ENCODE results near the gene DGKD.
"Not testable (repeated sequence)": the region's sequence is repeated elsewhere in the genome, so short reads cannot be mapped to it uniquely, and the experiment has no call there.

The DGKD gene

DNA sequence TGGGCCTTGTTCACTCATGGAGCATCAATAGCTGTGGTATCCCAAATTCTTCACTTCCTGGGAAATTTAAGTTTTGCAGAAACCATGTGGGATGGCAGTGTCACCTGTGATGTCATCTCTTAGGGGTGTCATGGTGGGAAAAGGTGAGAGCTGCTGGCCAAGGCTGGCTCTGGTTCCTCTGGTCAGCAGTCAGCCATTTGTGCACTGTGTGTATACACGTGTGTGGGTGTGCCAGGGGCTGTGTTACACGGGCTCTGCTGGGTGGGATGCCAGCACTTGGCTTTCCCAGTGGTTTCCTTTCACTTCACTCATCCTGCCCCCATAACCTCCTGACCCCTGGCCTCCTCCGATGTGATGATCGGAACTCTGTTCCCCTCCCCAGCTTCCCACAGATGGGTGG is 25.4 kb upstream of the DGKD start:
- H3K27ac Mint-ChIP-seq, result peak overlapping the region; percentile 93
- intact Hi-C loops (cut with micrococcal nuclease), result no loop called here
- no peaks in the 10 kb centered on the region for H3K27me3 Mint-ChIP-seq
- H3K9me3 Mint-ChIP-seq, result no peaks in the 10 kb centered on the region
- peaks cover 43% of the 10 kb centered on the region for H3K4me1 Mint-ChIP-seq (ENCODE audit: low read depth)
- no peaks in the 10 kb centered on the region for H3K36me3 Mint-ChIP-seq (ENCODE audit: low read depth)
- H3K4me3 Mint-ChIP-seq, result no peak overlapping the region

- Mint-ChIP-seq H3K4me3 (no peak overlapping the region), H3K9me3 (no peaks in the 10 kb centered on the region), H3K36me3 (ENCODE audit: low read depth) (no peaks in the 10 kb centered on the region), H3K4me1 (ENCODE audit: low read depth) (peaks cover 42% of the 10 kb centered on the region), H3K27me3 (no peaks in the 10 kb centered on the region), H3K27ac (peak overlapping the region; percentile 93)
- intact Hi-C loops (cut with micrococcal nuclease), result no loop called here
Observed at GRCh38 chr2:233329489-233330135, 24.7 kb upstream of the DGKD start.

- Mint-ChIP-seq H3K27ac (peak overlapping the region; percentile 93), H3K4me3 (peak overlapping the region; percentile 45), H3K9me3 (no peaks in the 10 kb centered on the region), H3K27me3 (no peaks in the 10 kb centered on the region), H3K36me3 (ENCODE audit: low read depth) (no peaks in the 10 kb centered on the region), H3K4me1 (ENCODE audit: low read depth) (peaks cover 42% of the 10 kb centered on the region)
- intact Hi-C loops (cut with micrococcal nuclease), result no loop called here
Observed at GRCh38 chr2:233331536-233331935, 22.8 kb upstream of the DGKD start.

DNA sequence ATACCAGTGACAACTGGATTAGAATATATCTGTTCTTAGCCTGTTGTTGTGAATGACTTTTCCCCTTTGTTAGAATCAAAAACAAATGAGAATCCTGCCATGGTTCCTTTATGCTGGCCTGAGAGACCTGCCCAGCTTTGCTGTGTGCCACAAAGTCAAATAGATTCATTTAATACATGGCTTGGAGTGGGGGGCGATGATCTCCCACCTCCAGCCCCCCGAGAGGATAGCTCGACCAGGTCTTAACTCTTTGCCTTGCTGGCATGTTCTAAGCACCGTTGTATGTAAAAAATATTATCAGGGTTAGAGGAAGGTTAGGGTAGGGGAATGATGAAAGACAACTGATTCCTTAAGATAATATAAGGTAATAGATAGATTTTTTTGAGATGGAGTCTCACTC is 22.2 kb upstream of the DGKD start:
- peaks cover 42% of the 10 kb centered on the region for H3K4me1 Mint-ChIP-seq (ENCODE audit: low read depth)
- H3K4me3 Mint-ChIP-seq, result no peak overlapping the region
- H3K27ac Mint-ChIP-seq, result peak overlapping the region; percentile 93
- H3K36me3 Mint-ChIP-seq (ENCODE audit: low read depth), result no peaks in the 10 kb centered on the region
- no peaks in the 10 kb centered on the region for H3K9me3 Mint-ChIP-seq
- no peaks in the 10 kb centered on the region for H3K27me3 Mint-ChIP-seq
- intact Hi-C loops (cut with micrococcal nuclease), result no loop called here

- H3K4me1 Mint-ChIP-seq (ENCODE audit: low read depth), result peaks cover 54% of the 10 kb centered on the region
- no peaks in the 10 kb centered on the region for H3K27me3 Mint-ChIP-seq
- H3K36me3 Mint-ChIP-seq (ENCODE audit: low read depth), result no peaks in the 10 kb centered on the region
- H3K9me3 Mint-ChIP-seq, result no peaks in the 10 kb centered on the region
- intact Hi-C loops (cut with micrococcal nuclease), result no loop called here
- no peak overlapping the region for H3K4me3 Mint-ChIP-seq
- peak overlapping the region; percentile 20 for H3K27ac Mint-ChIP-seq
Observed at GRCh38 chr2:233334915-233335314, 19.4 kb upstream of the DGKD start.

GRCh38 chr2:233336091-233336490 is 18.2 kb upstream of the DGKD start:
- intact Hi-C loops (cut with micrococcal nuclease); H3K27ac Mint-ChIP-seq; H3K27me3 Mint-ChIP-seq; H3K36me3 Mint-ChIP-seq (ENCODE audit: low read depth); H3K9me3 Mint-ChIP-seq; H3K4me3 Mint-ChIP-seq: not testable (repeated sequence)
- H3K4me1 Mint-ChIP-seq (ENCODE audit: low read depth), result peaks cover 49% of the 10 kb centered on the region

GRCh38 chr2:233336541-233336940 is 17.8 kb upstream of the DGKD start:
- Mint-ChIP-seq H3K9me3 (no peaks in the 10 kb centered on the region), H3K27ac (no peak overlapping the region), H3K4me1 (ENCODE audit: low read depth) (peaks cover 44% of the 10 kb centered on the region), H3K27me3 (no peaks in the 10 kb centered on the region), H3K36me3 (ENCODE audit: low read depth) (no peaks in the 10 kb centered on the region), H3K4me3 (no peak overlapping the region)
- intact Hi-C loops (cut with micrococcal nuclease), result no loop called here

GRCh38 chr2:233338046-233338445 is 16.2 kb upstream of the DGKD start:
- peak overlapping the region; percentile 6 for H3K27ac Mint-ChIP-seq
- H3K4me1 Mint-ChIP-seq (ENCODE audit: low read depth), result peaks cover 36% of the 10 kb centered on the region

DNA sequence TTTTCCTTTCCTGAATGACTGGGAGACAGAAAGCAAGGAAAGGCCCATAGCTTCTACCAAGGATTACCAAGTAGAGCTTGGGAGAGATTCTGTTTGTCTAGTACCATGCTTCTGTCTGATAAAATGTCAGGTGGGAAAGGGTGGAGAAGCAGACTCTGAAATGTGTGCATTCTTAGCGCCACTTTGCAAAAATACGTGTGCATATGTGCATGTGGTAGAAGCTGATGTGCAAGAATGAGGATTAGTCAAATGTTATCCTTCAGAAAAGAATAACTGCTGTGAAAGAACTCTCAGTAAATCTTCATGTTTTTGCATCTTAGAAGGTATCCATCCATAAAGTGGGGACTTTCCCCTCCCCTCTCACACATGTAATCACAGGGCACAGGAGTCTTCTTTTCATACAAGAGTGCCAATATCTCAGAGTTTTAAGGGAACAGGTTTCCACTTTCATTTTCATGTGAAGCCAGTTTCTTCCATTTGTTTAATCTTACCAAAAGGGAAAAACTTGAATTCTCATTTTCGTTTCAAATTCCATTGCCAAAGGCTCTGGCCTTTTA is 15.4 kb upstream of the DGKD start:
- Mint-ChIP-seq H3K36me3 (ENCODE audit: low read depth) (no peaks in the 10 kb centered on the region), H3K4me3 (no peak overlapping the region), H3K27me3 (no peaks in the 10 kb centered on the region), H3K27ac (no peak overlapping the region), H3K4me1 (ENCODE audit: low read depth) (peaks cover 31% of the 10 kb centered on the region), H3K9me3 (no peaks in the 10 kb centered on the region)
- intact Hi-C loops (cut with micrococcal nuclease), result no loop called here

More at GRCh38 chr2:233338046-233338445, 16.2 kb upstream of the DGKD start:
- Mint-ChIP-seq H3K27me3 (no peaks in the 10 kb centered on the region), H3K4me3 (no peak overlapping the region), H3K9me3 (no peaks in the 10 kb centered on the region), H3K36me3 (ENCODE audit: low read depth) (no peaks in the 10 kb centered on the region)
- intact Hi-C loops (cut with micrococcal nuclease), result no loop called here

GRCh38 chr2:233339427-233339826 is 14.9 kb upstream of the DGKD start:
- Mint-ChIP-seq H3K27ac (no peak overlapping the region), H3K9me3 (no peaks in the 10 kb centered on the region), H3K36me3 (ENCODE audit: low read depth) (no peaks in the 10 kb centered on the region), H3K4me1 (ENCODE audit: low read depth) (peaks cover 27% of the 10 kb centered on the region), H3K4me3 (no peak overlapping the region), H3K27me3 (no peaks in the 10 kb centered on the region)
- intact Hi-C loops (cut with micrococcal nuclease), result no loop called here

DNA sequence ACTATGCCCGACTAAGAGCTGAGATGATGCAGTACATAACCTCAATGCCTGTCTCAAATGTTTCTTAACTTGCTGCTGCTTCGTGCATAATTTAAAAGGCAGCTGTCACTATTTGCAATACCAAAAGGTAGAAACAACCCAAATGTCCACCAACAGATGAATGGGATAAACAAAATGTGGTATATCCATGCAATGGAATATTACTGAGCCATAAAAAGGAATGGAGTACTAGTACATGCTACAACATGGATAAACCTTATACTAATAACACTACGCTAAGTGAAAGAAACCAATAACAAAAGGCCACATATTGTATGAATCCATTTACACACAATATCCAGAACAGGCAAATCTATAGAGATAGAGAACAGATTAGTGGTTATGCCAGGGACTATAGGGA is 13.0 kb upstream of the DGKD start:
- Mint-ChIP-seq H3K36me3 (ENCODE audit: low read depth) (no peaks in the 10 kb centered on the region), H3K27ac (no peak overlapping the region), H3K9me3 (no peaks in the 10 kb centered on the region), H3K27me3 (no peaks in the 10 kb centered on the region), H3K4me3 (no peak overlapping the region), H3K4me1 (ENCODE audit: low read depth) (peaks cover 27% of the 10 kb centered on the region)
- intact Hi-C loops (cut with micrococcal nuclease), result no loop called here

GRCh38 chr2:233342301-233342700 is 12.0 kb upstream of the DGKD start:
- H3K27ac Mint-ChIP-seq, result no peak overlapping the region
- H3K27me3 Mint-ChIP-seq, result no peaks in the 10 kb centered on the region
- no peaks in the 10 kb centered on the region for H3K36me3 Mint-ChIP-seq (ENCODE audit: low read depth)
- peaks cover 32% of the 10 kb centered on the region for H3K4me1 Mint-ChIP-seq (ENCODE audit: low read depth)
- intact Hi-C loops (cut with micrococcal nuclease), result no loop called here
- no peak overlapping the region for H3K4me3 Mint-ChIP-seq
- H3K9me3 Mint-ChIP-seq, result no peaks in the 10 kb centered on the region

DNA sequence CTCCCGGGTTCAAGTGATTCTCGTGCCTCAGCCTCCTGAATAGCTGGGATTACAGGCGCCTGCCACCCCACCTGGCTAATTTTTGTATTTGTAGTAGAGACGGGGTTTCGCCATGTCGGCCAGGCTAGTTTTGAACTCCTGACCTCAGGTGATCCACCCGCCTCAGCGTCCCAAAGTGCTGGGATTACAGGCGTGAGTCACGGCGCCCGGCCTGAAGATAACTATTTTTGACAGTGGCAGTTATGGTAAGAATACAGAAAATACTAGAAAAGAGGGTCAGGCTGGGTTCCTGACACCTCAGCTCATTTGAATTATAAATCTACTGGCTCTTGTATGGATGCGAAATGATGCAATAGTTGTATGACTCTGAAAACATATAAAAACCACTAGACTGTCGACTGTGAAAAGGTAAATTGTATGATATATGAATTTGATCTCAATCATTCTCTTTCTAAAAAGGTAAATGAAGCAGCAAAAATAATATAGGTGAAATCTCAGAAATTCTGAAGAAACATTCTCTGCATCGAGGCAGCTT is 11.1 kb upstream of the DGKD start:
- Mint-ChIP-seq H3K27me3 (no peaks in the 10 kb centered on the region), H3K4me3 (no peak overlapping the region), H3K27ac (no peak overlapping the region), H3K36me3 (ENCODE audit: low read depth) (no peaks in the 10 kb centered on the region), H3K9me3 (no peaks in the 10 kb centered on the region), H3K4me1 (ENCODE audit: low read depth) (peaks cover 35% of the 10 kb centered on the region)
- intact Hi-C loops (cut with micrococcal nuclease), result no loop called here

DNA sequence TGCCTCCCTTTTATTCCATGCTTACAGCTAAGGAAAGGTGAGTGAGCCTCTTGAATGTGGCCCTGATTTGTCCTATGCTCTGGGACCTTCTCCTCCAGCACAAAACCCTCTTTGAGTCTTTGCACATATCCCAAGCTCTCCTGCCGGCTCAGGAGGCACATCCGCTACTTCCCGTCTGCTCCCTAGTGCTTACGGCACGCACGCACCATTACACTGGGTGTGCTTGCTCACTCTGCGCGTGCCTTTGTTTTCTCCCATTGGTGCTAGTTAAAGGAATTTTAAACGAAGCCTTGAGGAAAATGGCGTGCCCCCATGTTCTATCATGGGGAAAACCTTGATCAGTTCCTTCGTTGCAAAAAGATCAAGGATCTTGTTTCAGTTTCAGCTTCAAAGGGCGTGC is 7.9 kb upstream of the DGKD start:
- Mint-ChIP-seq H3K27ac (no peak overlapping the region), H3K4me1 (ENCODE audit: low read depth) (peaks cover 46% of the 10 kb centered on the region), H3K27me3 (no peaks in the 10 kb centered on the region), H3K9me3 (no peaks in the 10 kb centered on the region), H3K36me3 (ENCODE audit: low read depth) (no peaks in the 10 kb centered on the region), H3K4me3 (no peak overlapping the region)
- intact Hi-C loops (cut with micrococcal nuclease), result no loop called here

GRCh38 chr2:233346930-233347329 is 7.4 kb upstream of the DGKD start:
- intact Hi-C loops (cut with micrococcal nuclease), result no loop called here
- no peak overlapping the region for H3K27ac Mint-ChIP-seq
- H3K36me3 Mint-ChIP-seq (ENCODE audit: low read depth), result no peaks in the 10 kb centered on the region
- H3K9me3 Mint-ChIP-seq, result no peaks in the 10 kb centered on the region
- peaks cover 51% of the 10 kb centered on the region for H3K4me1 Mint-ChIP-seq (ENCODE audit: low read depth)
- no peak overlapping the region for H3K4me3 Mint-ChIP-seq
- no peaks in the 10 kb centered on the region for H3K27me3 Mint-ChIP-seq

Measured in dendritic cell treated with granulocyte-macrophage colony-stimulating factor and Interleukin-4, amounts not matched to agents 40 ng/mL and 50 ng/mL, for 4 days (primary cell).